ENCODE results near the gene TTLL7.

- TF ChIP-seq EZH2 (IDR thresholded peaks at IDR 0.05; ENCODE audit: low read depth, unreplicated experiment), result no peak
- TF ChIP-seq POLR2AphosphoS5 (IDR thresholded peaks at IDR 0.05; ENCODE audit: low read depth), result no peak
- no peak for TF ChIP-seq CTCF (conservative IDR thresholded peaks at IDR 0.05; ENCODE audit: low read depth in 2 of 2)
- TF ChIP-seq JUNB (IDR thresholded peaks at IDR 0.05; ENCODE audit: unreplicated experiment), result no peak
- no peak for TF ChIP-seq CREB1 (CRISPR knock-in tag; IDR thresholded peaks at IDR 0.05; ENCODE audit: low read depth)
- TF ChIP-seq EZH2phosphoT487 (IDR thresholded peaks at IDR 0.05; ENCODE audit: unreplicated experiment), result no peak
- TF ChIP-seq REST (IDR thresholded peaks at IDR 0.05; ENCODE audit: unreplicated experiment), result no peak
- no peak for TF ChIP-seq ZNF114 (CRISPR knock-in tag; IDR thresholded peaks at IDR 0.05)
- TF ChIP-seq ETS1 (IDR thresholded peaks at IDR 0.05), result no peak
- TF ChIP-seq STAT1 (IDR thresholded peaks at IDR 0.05; ENCODE audit: unreplicated experiment), result no peak
- TF ChIP-seq ZNF462 (CRISPR knock-in tag; IDR thresholded peaks at IDR 0.05), result no peak
- no peak for TF ChIP-seq ZNF331 (CRISPR knock-in tag; IDR thresholded peaks at IDR 0.05; ENCODE audit: low read depth)
- TF ChIP-seq NANOG (IDR thresholded peaks at IDR 0.05; ENCODE audit: borderline replicate concordance), result no peak
These were observed 115.0 kb downstream of the TTLL7 start for GRCh38 chr1:83883979-83884378.

Data from GM23338 (cell line).